T-helper 17 cell (primary cell): Measurements from ENCODE around the gene COG6. TPM values are rescaled to one million over a fixed set of nuclear protein-coding genes. Genes with fewer than 3 reads are reported as not detected.

Experiments
- ATAC-seq: fragments of 150-1000 bp; cut with Tn5 transposase; 2 replicates; pipeline ENCODE4 v1.10.0; 2021; ENCODE audit warnings: mild to moderate bottlenecking, moderate library complexity
- DNase-seq, 3 donors: peaks; one replicate each; pipeline versions ENCODE4 v3.0.0 to v3.0.0-alpha.2; 2020 to 2021
- H3K9me3 ChIP-seq: one replicate; pipeline ENCODE4 v1.7.0; 2013; ENCODE audit warnings: low read length, mild to moderate bottlenecking; ENCODE audit not compliant: control insufficient read depth, poor library complexity, severe bottlenecking
- H3K27ac Mint-ChIP-seq: one replicate; pipeline ENCODE4 v1.8.0; 2022; ENCODE audit warnings: mild to moderate bottlenecking, moderate library complexity, mixed read lengths
- H3K27me3 Mint-ChIP-seq: one replicate; pipeline ENCODE4 v1.8.0; 2022; ENCODE audit warnings: mixed read lengths
- H3K36me3 Mint-ChIP-seq: one replicate; pipeline ENCODE4 v1.8.0; 2022; ENCODE audit warnings: low read depth, mixed read lengths
- H3K4me1 Mint-ChIP-seq: one replicate; pipeline ENCODE4 v1.8.0; 2022; ENCODE audit warnings: mild to moderate bottlenecking, mixed read lengths
- H3K4me3 Mint-ChIP-seq: one replicate; pipeline ENCODE4 v1.8.0; 2022; ENCODE audit warnings: mild to moderate bottlenecking, moderate library complexity, mixed read lengths
- total RNA-seq, 4 donors: library from RNA in 2 of 4; stranded (reverse) in 2 of 4; gene quantifications; one replicate each; pipeline ENCODE4 v1.2.3 and lab custom pipeline; 2022 to 2026

The COG6 gene
- total RNA-seq, 2 donors from 2014 or later: 20.2 to 25.7 TPM

- ATAC-seq: no peak
- no peaks in the 10 kb centered on the region for H3K27me3 Mint-ChIP-seq
- H3K36me3 Mint-ChIP-seq: no peaks in the 10 kb centered on the region
- no peak overlapping the region for H3K27ac Mint-ChIP-seq
- DNase-seq: no peak
- H3K4me3 Mint-ChIP-seq: no peak overlapping the region
- H3K4me1 Mint-ChIP-seq: peaks cover 12% of the 10 kb centered on the region
- no peaks in the 10 kb centered on the region for H3K9me3 ChIP-seq
Observed at GRCh38 chr13:39783051-39783450, 127.6 kb downstream of the COG6 start.

DNA sequence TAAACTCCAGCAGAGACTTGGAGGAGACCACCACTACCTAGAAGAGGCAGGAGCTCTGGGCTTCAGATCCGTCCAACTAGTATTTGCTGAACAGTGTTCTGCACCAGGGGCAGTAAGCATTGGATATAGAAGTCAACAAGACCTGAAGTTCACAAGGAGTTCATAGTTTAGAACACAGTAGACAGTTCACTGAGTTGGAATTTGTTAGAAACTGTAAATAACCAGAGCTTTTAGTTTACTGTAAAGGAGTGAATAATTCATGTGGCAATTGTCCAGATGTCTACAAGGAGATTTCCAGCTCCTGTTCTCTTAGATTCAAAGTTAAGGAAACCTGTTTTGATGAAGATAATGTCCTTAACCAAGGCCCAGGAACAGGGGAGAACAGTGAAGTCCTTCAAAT lies 128.9 kb downstream of the COG6 start:
- no peaks in the 10 kb centered on the region for H3K9me3 ChIP-seq
- no peaks in the 10 kb centered on the region for H3K27me3 Mint-ChIP-seq
- ATAC-seq (no peak), DNase-seq (no peak)
- H3K36me3 Mint-ChIP-seq: no peaks in the 10 kb centered on the region
- H3K4me1 Mint-ChIP-seq: peaks cover 4% of the 10 kb centered on the region
- H3K4me3 Mint-ChIP-seq: no peak overlapping the region
- no peak overlapping the region for H3K27ac Mint-ChIP-seq

DNA sequence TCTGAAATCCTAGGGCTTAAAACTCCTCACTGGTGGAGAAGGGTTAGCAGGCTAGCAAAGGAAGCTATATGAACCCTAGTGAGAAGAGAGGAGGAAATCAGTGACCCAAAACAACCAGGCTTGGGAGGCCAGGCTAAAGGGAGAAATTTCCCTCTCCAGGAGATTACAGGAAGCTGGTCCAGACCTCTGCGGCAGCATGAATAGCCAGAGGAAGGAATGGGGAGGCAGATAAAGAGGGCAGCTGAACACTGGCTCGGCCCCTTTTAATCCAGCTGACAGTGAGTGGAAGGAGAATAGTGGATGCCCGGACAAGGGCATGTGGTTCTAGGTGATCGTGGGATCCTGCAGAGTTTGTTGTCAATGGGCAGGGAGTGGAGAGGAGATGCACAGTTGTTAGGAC lies 130.6 kb downstream of the COG6 start:
- H3K36me3 Mint-ChIP-seq: no peaks in the 10 kb centered on the region
- no peak overlapping the region for H3K27ac Mint-ChIP-seq
- ATAC-seq: no peak
- H3K4me1 Mint-ChIP-seq: peaks cover 1% of the 10 kb centered on the region
- no peaks in the 10 kb centered on the region for H3K9me3 ChIP-seq
- DNase-seq: no peak
- H3K4me3 Mint-ChIP-seq: no peak overlapping the region
- H3K27me3 Mint-ChIP-seq: no peaks in the 10 kb centered on the region

DNA sequence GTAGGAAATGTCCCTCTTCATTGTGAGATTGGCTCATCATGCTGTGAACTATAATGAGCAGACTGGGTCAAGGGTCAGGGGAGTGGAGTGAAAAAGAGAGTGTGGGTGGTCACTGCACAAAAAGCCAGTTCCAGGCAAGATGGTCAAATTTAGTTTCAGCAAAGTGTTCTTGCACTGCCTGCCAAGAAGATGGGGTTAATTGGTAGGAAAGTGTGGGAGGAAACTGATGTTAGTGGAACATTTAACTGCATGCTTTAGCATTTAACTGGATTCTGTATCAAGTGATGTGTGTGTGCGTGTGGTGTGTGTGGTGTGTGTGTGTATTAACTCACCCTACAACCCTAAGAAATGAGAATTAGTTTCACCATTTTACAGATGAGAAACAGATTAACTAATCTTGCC lies 131.6 kb downstream of the COG6 start:
- Mint-ChIP-seq H3K4me3 (no peak overlapping the region), H3K4me1 (no peaks in the 10 kb centered on the region), H3K27me3 (no peaks in the 10 kb centered on the region), H3K36me3 (no peaks in the 10 kb centered on the region), H3K27ac (no peak overlapping the region)
- no peaks in the 10 kb centered on the region for H3K9me3 ChIP-seq
- no peak for DNase-seq
- no peak for ATAC-seq

- H3K4me3 Mint-ChIP-seq: no peak overlapping the region
- no peak overlapping the region for H3K27ac Mint-ChIP-seq
- ATAC-seq: no peak
Observed at GRCh38 chr13:39788102-39788501, 132.6 kb downstream of the COG6 start.

GRCh38 chr13:39789451-39789850 lies 134.0 kb downstream of the COG6 start:
- H3K9me3 ChIP-seq: no peaks in the 10 kb centered on the region
- Mint-ChIP-seq H3K27me3 (no peaks in the 10 kb centered on the region), H3K36me3 (no peaks in the 10 kb centered on the region), H3K4me3 (no peak overlapping the region), H3K27ac (no peak overlapping the region), H3K4me1 (no peaks in the 10 kb centered on the region)
- no peak for DNase-seq
- no peak for ATAC-seq

More at GRCh38 chr13:39788102-39788501, 132.6 kb downstream of the COG6 start:
- H3K27me3 Mint-ChIP-seq: no peaks in the 10 kb centered on the region
- DNase-seq: no peak
- H3K4me1 Mint-ChIP-seq: no peaks in the 10 kb centered on the region
- no peaks in the 10 kb centered on the region for H3K9me3 ChIP-seq
- no peaks in the 10 kb centered on the region for H3K36me3 Mint-ChIP-seq

Other genes with a start within 250 kb of the COG6 start
- under 1 TPM in 1 of 2 donors, not detected in 1; 0.50 TPM for gene LHFPL6, start 52.5 kb upstream of the COG6 start, total RNA-seq